CD14-positive monocyte (primary cell): ENCODE measurements around the gene GIT2. TPM values are rescaled to one million over a fixed set of nuclear protein-coding genes. Genes with fewer than 3 reads are reported as not detected.

Experiments
- DNase-seq, 3 donors: peaks; one replicate each; pipeline ENCODE4 v3.0.0-alpha.2; 2011 to 2022
- H2AFZ ChIP-seq: 2 replicates; pipeline ENCODE4 v1.6.0; 2012; ENCODE audit warnings: mild to moderate bottlenecking, low read depth, low read length, inconsistent platforms; ENCODE audit not compliant: insufficient read depth, poor library complexity, severe bottlenecking
- H3K27ac ChIP-seq, 2 donors: 1 replicate in 1 of 2; 2 replicates in 1 of 2; pipeline ENCODE4 v1.5.1; 2012 to 2013; ENCODE audit warnings: low read length in 2 of 2, control low read depth in 1 of 2, inconsistent platforms in 1 of 2, low read depth in 1 of 2, mild to moderate bottlenecking in 1 of 2
- H3K27me3 ChIP-seq, 2 donors: one replicate each; pipeline versions ENCODE4 v1.6.0 to v1.6.1; 2011 to 2013; ENCODE audit warnings: low read length in 2 of 2; ENCODE audit not compliant: control insufficient read depth in 2 of 2, insufficient read depth in 2 of 2
- H3K36me3 ChIP-seq, 2 donors: replicated peaks in 1 of 2; 1 replicate in 1 of 2; 2 replicates in 1 of 2; pipeline versions ENCODE4 v1.5.1 to v1.6.1; 2012 to 2013; ENCODE audit warnings: low read length in 2 of 2, control low read depth in 1 of 2, inconsistent platforms in 1 of 2, mild to moderate bottlenecking in 1 of 2; ENCODE audit not compliant: insufficient read depth in 2 of 2, control insufficient read depth in 1 of 2
- H3K4me1 ChIP-seq, 2 donors: 1 replicate in 1 of 2; 2 replicates in 1 of 2; pipeline versions ENCODE4 v1.5.1 to v1.6.1; 2012 to 2013; ENCODE audit warnings: low read length in 2 of 2, control low read depth in 1 of 2, inconsistent platforms in 1 of 2, mild to moderate bottlenecking in 1 of 2, moderate library complexity in 1 of 2; ENCODE audit not compliant: insufficient read depth in 2 of 2, control insufficient read depth in 1 of 2
- H3K4me2 ChIP-seq: replicated peaks from 2 replicates; pipeline ENCODE3; 2012; ENCODE audit warnings: low read length, moderate library complexity, mild to moderate bottlenecking; ENCODE audit not compliant: poor library complexity, severe bottlenecking; ENCODE audit errors: extremely low read depth
- H3K4me3 ChIP-seq, 3 experiments: fragments of 200-600 bp in 1 of 3; sonication (generic) in 1 of 3; replicated peaks in 1 of 3; 1 replicate in 2 of 3; 2 replicates in 1 of 3; pipeline ENCODE4 v1.5.1; 2011 to 2013; ENCODE audit warnings: low read length in 3 of 3, mild to moderate bottlenecking in 3 of 3, control low read depth in 2 of 3, low read depth in 2 of 3, inconsistent platforms in 1 of 3, moderate library complexity in 1 of 3
- H3K79me2 ChIP-seq: 2 replicates; pipeline ENCODE4 v1.6.0; 2012; ENCODE audit warnings: mild to moderate bottlenecking, control low read depth, inconsistent platforms, low read length, moderate library complexity; ENCODE audit not compliant: insufficient read depth
- H3K9ac ChIP-seq: 2 replicates; pipeline ENCODE4 v1.6.0; 2017; ENCODE audit warnings: low read length, mild to moderate bottlenecking; ENCODE audit not compliant: insufficient read depth, poor library complexity, severe bottlenecking
- H3K9me3 ChIP-seq, 2 donors: replicated peaks in 1 of 2; 1 replicate in 1 of 2; 2 replicates in 1 of 2; pipeline versions ENCODE4 v1.5.1 to v1.6.1; 2012 to 2013; ENCODE audit warnings: low read length in 2 of 2, control low read depth in 1 of 2; ENCODE audit not compliant: control insufficient read depth in 1 of 2, insufficient read depth in 1 of 2
- H4K20me1 ChIP-seq: 2 replicates; pipeline ENCODE4 v1.6.0; 2012; ENCODE audit warnings: mild to moderate bottlenecking, low read length, control low read depth, moderate library complexity; ENCODE audit not compliant: insufficient read depth
- H3K27ac Mint-ChIP-seq, 7 donors: one replicate each; pipeline ENCODE4 v1.8.0; 2020; ENCODE audit warnings: mild to moderate bottlenecking in 7 of 7, mixed read lengths in 7 of 7, moderate library complexity in 6 of 7, inconsistent platforms in 2 of 7
- H3K27me3 Mint-ChIP-seq, 3 donors: one replicate each; pipeline ENCODE4 v1.8.0; 2021 to 2022; ENCODE audit warnings: low read depth in 3 of 3, mild to moderate bottlenecking in 3 of 3, mixed read lengths in 3 of 3, moderate library complexity in 3 of 3, inconsistent platforms in 1 of 3
- H3K36me3 Mint-ChIP-seq, 2 donors: one replicate each; pipeline ENCODE4 v1.8.0; 2020; ENCODE audit warnings: mixed read lengths in 2 of 2, inconsistent platforms in 1 of 2, mild to moderate bottlenecking in 1 of 2
- H3K4me1 Mint-ChIP-seq: one replicate; pipeline ENCODE4 v1.8.0; 2020; ENCODE audit warnings: mild to moderate bottlenecking, mixed read lengths
- H3K4me3 Mint-ChIP-seq, 2 donors: one replicate each; pipeline ENCODE4 v1.8.0; 2020; ENCODE audit warnings: mild to moderate bottlenecking in 2 of 2, mixed read lengths in 2 of 2, moderate library complexity in 1 of 2
- H3K9me3 Mint-ChIP-seq, 7 donors: one replicate each; pipeline ENCODE4 v1.8.0; 2020 to 2022; ENCODE audit warnings: mixed read lengths in 7 of 7, mild to moderate bottlenecking in 6 of 7, moderate library complexity in 6 of 7, inconsistent platforms in 2 of 7
- CTCF ChIP-seq: fragments of 200-600 bp; IDR thresholded peaks from one replicate; pipeline ENCODE4 v1.8.0; 2022; ENCODE audit warnings: antibody characterized with exemption, mild to moderate bottlenecking
- WGBS: methylation state at CpG from one replicate; pipeline ENCODE4 v1.1.5; 2013; ENCODE audit warnings: missing lambda C conversion rate; ENCODE audit not compliant: insufficient coverage; 5-methylcytosine and 5-hydroxymethylcytosine counted together
- intact Hi-C, 2 donors: fragments of 100-400 bp; cut with micrococcal nuclease; formaldehyde crosslinking; loops; one replicate each; pipeline versions ENCODE4 v1.15.0 to v1.15.1; 2023
- polyA plus RNA-seq, 3 donors: library from polyadenylated mRNA; depleted of rRNA in 1 of 3; unstranded in 2 of 3; stranded (reverse) in 1 of 3; fragments of 300-500 nt in 2 of 3; fragments of >200 nt in 1 of 3; fragmentation: Illumina TruSeq in 2 of 3; gene quantifications; 1 replicate in 2 of 3; 2 replicates in 1 of 3; pipeline ENCODE4 v1.2.3, GENCODE V29; 2012 to 2021

The GIT2 gene
- polyA plus RNA-seq, 3 donors: 75.8 to 139 (median 98.8) TPM

- Mint-ChIP-seq H3K4me3 (peak overlapping the region; percentile 99), H3K27ac (peak overlapping the region; percentile 89 to 96 (median 92)), H3K36me3 (peaks cover 16 to 26% of the 10 kb centered on the region in 2 donors), H3K27me3 (no peaks in the 10 kb centered on the region), H3K9me3 (peaks cover 0 to 6% (median 2%) of the 10 kb centered on the region in 7 donors), H3K4me1 (peaks cover 51% of the 10 kb centered on the region)
- peak in 2 of 3 donors; percentile 27 to 39 for DNase-seq
- H3K27ac ChIP-seq: peak overlapping the region; percentile 15 to 98
- no peak for TF ChIP-seq CTCF
- H3K9me3 ChIP-seq: peaks cover 2% of the 10 kb centered on the region in 2 donors
- intact Hi-C loops: no loop called here
- 6% methylated on average over 7 of the region's 17 CpGs for WGBS
- H3K4me2 ChIP-seq: peak overlapping the region; percentile 79
- H2AFZ ChIP-seq: peak overlapping the region; percentile 82
- peaks cover 35 to 50% of the 10 kb centered on the region in 2 donors for H3K4me1 ChIP-seq
- H3K9ac ChIP-seq: peak overlapping the region; percentile 91
- H4K20me1 ChIP-seq: peaks cover 55% of the 10 kb centered on the region
- peaks cover 12 to 23% of the 10 kb centered on the region in 2 donors for H3K36me3 ChIP-seq
- H3K4me3 ChIP-seq: peak overlapping the region; percentile 77 to 82 (median 81)
- no peaks in the 10 kb centered on the region for H3K27me3 ChIP-seq
- H3K79me2 ChIP-seq: peaks cover 81% of the 10 kb centered on the region
Measured at GRCh38 chr12:109999983-110000505, 3.9 kb upstream of the GIT2 start.

GRCh38 chr12:109999649-109999971 lies 3.4 kb upstream of the GIT2 start:
- 0% methylated on average over 18 of the region's 27 CpGs for WGBS
- intact Hi-C loops: no loop called here
- Histone ChIP-seq H4K20me1 (peaks cover 55% of the 10 kb centered on the region), H3K27me3 (no peaks in the 10 kb centered on the region), H2AFZ (peak overlapping the region; percentile 82), H3K27ac (peak overlapping the region; percentile 15 to 98), H3K9me3 (no peaks in the 10 kb centered on the region), H3K4me2 (peak overlapping the region; percentile 79), H3K79me2 (peaks cover 81% of the 10 kb centered on the region), H3K4me1 (peaks cover 39 to 54% of the 10 kb centered on the region in 2 donors), H3K36me3 (peaks cover 10 to 19% of the 10 kb centered on the region in 2 donors), H3K4me3 (peak overlapping the region; percentile 77 to 82 (median 81)), H3K9ac (peak overlapping the region; percentile 91)
- H3K27ac Mint-ChIP-seq: peak overlapping the region; percentile 89 to 96 (median 92)
- peaks cover 14 to 21% of the 10 kb centered on the region in 2 donors for H3K36me3 Mint-ChIP-seq
- no peak for DNase-seq
- peaks cover 0 to 4% (median 0%) of the 10 kb centered on the region in 7 donors for H3K9me3 Mint-ChIP-seq
- peaks cover 54% of the 10 kb centered on the region for H3K4me1 Mint-ChIP-seq
- no peak for TF ChIP-seq CTCF
- H3K4me3 Mint-ChIP-seq: peak overlapping the region; percentile 99
- no peaks in the 10 kb centered on the region for H3K27me3 Mint-ChIP-seq
